Activated CD4-positive, alpha-beta T cell treated with anti-CD3 and anti-CD28 coated beads for 24 hours (primary cell): ENCODE data around the gene KDM8.

Source experiments
- DNase-seq, 2 donors: peaks; one replicate each; pipeline ENCODE4 v3.0.0-alpha.2; 2020; ENCODE audit warnings: low read depth in 2 of 2

Gene KDM8

DNA sequence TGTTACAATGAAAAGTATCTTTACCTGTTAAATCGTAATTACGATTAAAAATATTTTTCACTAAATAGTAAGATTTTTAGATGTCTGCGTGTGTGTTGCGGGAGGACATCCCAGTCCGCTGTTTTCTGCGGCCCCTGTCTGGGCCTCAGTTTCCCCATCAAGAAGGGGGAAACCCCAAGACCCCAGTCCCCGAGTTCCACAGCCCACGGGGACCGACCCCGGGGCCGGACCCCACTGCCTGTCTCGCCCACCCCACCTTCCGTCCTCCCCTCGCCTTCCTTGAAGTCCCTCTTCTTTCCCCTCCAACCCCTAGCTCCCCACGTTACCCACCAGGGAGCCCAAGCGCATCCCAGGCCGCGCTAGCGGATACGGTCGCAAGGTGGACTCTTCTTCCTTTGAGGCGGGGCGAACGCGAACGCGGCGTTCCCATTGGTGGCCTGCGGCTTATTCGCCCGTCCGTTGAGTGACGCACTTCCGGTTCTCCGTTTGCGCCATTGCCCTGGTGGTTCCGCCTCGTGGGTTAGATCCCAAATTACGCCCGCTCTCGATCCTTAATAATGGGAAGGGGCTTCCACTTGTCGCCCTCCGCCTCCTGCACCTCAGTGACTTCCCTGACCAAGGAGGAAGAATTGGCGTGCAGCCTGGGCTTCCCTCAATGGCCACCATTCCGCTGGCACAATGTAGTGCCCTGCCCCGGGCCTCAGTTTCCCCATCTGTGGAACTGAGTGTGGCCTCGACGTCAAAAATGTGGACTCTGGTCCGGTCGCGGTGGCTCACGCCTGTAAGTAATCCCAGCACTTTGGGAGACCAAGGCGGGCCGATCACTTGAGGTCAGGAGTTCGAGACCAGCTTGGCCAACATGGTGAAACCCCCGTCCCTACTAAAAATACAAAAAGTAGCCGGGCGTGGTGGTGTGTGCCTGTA is 65.3 kb downstream of the KDM8 start, which contains the start of gene NSMCE1:
Gene NSMCE1 (minus strand): TSS at position 397 of the 924 bp plus-strand sequence. CDS start 11,202 bp downstream, outside the sequence.
- DNase-seq: peak; percentile 97 to 99

DNA sequence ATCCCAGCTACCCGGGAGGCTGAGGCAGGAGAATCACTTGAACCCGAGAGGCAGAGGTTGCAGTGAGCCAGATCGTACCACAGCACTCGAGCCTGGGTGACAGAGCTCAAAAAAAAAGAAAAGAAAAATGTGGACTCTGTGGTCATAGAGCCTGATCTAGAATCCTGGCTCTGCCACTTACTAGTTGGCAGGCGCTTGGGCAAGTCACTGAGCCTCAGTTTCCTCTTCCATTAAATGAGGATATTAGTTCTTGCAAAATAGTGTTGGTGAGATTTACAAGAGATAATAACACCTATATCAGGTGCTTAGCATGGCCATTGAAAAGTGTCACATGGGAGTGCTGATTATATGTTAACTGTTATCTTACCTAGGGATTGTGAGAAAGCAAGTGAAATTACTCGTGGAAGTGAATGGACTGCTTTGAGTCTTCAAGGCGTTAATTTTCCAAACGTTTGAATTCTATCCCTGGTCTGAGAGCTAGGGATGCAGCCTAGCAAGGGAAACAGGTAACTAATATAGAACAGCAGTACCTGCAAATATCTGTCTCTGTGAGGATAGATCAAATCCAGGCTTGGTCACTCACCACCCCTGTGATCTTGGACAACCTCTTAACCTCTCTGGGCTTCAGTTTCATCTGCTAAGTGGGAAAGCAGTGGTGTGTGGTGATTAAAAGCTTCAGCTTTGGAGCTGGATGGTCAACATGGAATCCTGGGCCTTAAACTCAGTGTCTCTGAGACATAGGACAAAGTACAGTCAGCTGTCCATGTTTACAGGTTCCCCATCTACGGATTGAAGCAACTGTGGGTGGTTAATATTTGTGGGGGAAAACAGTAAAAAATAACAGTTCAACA is 66.2 kb downstream of the KDM8 start:
- DNase-seq: no peak

DNA sequence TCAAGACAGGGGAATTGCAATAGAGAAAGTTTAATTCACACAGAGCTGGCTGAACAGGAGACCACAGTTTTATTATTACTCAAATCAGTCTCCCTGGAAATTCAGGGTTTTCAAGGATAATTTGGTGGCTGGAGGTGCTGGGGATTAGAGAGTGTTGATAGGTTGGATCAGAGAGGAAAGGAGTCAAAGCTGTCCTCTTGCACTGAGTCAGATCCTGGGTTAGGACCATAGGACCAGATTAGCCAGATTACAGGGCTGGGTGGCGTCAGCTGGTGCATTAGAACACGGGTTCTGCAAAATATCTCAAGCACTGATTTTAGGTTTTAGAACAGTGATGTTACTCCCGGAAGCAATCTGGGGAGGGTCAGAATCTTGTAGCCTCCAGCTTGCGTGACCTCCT is 67.0 kb downstream of the KDM8 start:
- no peak for DNase-seq
